ENCODE measurements around the gene ZNF324. TPM values are rescaled to one million over a fixed set of nuclear protein-coding genes. Genes with fewer than 3 reads are reported as not detected.

Gene ZNF324
- total RNA-seq, 1 experiment from 2014 or later: 12.7 TPM

- no peak overlapping the region for H3K18ac ChIP-seq (ENCODE audit: insufficient read length, low read depth, low read length)
- Mint-ChIP-seq H3K27ac (no peak overlapping the region), H3K4me3 (no peak overlapping the region), H3K9me3 (no peaks in the 10 kb centered on the region), H3K36me3 (ENCODE audit: insufficient read depth in 1 of 3, low read depth in 3 of 3) (peaks cover 3 to 9% (median 5%) of the 10 kb centered on the region in 3 experiments; a peak in 4 of 7 replicates), H3K4me1 (peaks cover 9 to 10% of the 10 kb centered on the region in 2 experiments), H3K27me3 (ENCODE audit: low read depth) (peaks cover 17% of the 10 kb centered on the region)
- WGBS (ENCODE audit: extremely low coverage, insufficient read length, low lambda C conversion rate): no CpG with 5 or more reads among the region's 35 CpGs
- H2AK5ac ChIP-seq (ENCODE audit: insufficient read length, low read length): no peak overlapping the region
- no peak overlapping the region for H2BK120ac ChIP-seq (ENCODE audit: low read depth, low read length, poor library complexity, severe bottlenecking)
- no peak overlapping the region for H4K8ac ChIP-seq (replicated peaks; ENCODE audit: insufficient read length, low read depth, low read length)
- H3K4me1 ChIP-seq (ENCODE audit: insufficient read depth, low read length): no peaks in the 10 kb centered on the region
- no peak overlapping the region for H3K56ac ChIP-seq (ENCODE audit: insufficient read length, low read depth, low read length)
- TF ChIP-seq, protein P1, sequence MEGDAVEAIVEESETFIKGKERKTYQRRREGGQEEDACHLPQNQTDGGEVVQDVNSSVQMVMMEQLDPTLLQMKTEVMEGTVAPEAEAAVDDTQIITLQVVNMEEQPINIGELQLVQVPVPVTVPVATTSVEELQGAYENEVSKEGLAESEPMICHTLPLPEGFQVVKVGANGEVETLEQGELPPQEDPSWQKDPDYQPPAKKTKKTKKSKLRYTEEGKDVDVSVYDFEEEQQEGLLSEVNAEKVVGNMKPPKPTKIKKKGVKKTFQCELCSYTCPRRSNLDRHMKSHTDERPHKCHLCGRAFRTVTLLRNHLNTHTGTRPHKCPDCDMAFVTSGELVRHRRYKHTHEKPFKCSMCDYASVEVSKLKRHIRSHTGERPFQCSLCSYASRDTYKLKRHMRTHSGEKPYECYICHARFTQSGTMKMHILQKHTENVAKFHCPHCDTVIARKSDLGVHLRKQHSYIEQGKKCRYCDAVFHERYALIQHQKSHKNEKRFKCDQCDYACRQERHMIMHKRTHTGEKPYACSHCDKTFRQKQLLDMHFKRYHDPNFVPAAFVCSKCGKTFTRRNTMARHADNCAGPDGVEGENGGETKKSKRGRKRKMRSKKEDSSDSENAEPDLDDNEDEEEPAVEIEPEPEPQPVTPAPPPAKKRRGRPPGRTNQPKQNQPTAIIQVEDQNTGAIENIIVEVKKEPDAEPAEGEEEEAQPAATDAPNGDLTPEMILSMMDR (conservative IDR thresholded peaks at IDR 0.05): no peak
- H2BK5ac ChIP-seq (ENCODE audit: insufficient read length, low read length): no peak overlapping the region
- no peak for DNase-seq
- H3T11ph ChIP-seq (ENCODE audit: low read length): no peak overlapping the region
- H3K4ac ChIP-seq (ENCODE audit: low read depth, low read length): no peak overlapping the region
- no peaks in the 10 kb centered on the region for H3K27me3 ChIP-seq (ENCODE audit: insufficient read depth, low read length)
- H2AFZ ChIP-seq (ENCODE audit: low read length): no peak overlapping the region
- peaks cover 2% of the 10 kb centered on the region for H3K23me2 ChIP-seq (ENCODE audit: insufficient read length, low read depth, low read length, poor library complexity, severe bottlenecking)
- H3K4me2 ChIP-seq (ENCODE audit: insufficient read depth, insufficient read length, low read length): no peak overlapping the region
- no peaks in the 10 kb centered on the region for H3K9me3 ChIP-seq (ENCODE audit: control insufficient read depth, low read depth, low read length)
- no peak overlapping the region for H4K5ac ChIP-seq (ENCODE audit: insufficient read length, low read depth, low read length)
- no peak overlapping the region for H3K14ac ChIP-seq (ENCODE audit: insufficient read depth, low read length)
- no peak overlapping the region for H3K23ac ChIP-seq (ENCODE audit: insufficient read length, low read depth, low read length)
- H4K91ac ChIP-seq (ENCODE audit: insufficient read length, low read depth, low read length): no peak overlapping the region
- H2BK12ac ChIP-seq (ENCODE audit: insufficient read length, low read depth, low read length): no peak overlapping the region
- H2BK15ac ChIP-seq (ENCODE audit: low read depth, low read length): no peak overlapping the region
- no peak overlapping the region for H3K27ac ChIP-seq (ENCODE audit: insufficient read length, low read depth, low read length)
- no peak overlapping the region for H3K9ac ChIP-seq (ENCODE audit: extremely low read depth, insufficient read length, low read length)
- no peaks in the 10 kb centered on the region for H4K20me1 ChIP-seq (ENCODE audit: control insufficient read depth, insufficient read depth, insufficient read length)
- H3K79me2 ChIP-seq (ENCODE audit: insufficient read depth, low read length): no peaks in the 10 kb centered on the region
- H3K79me1 ChIP-seq (ENCODE audit: insufficient read depth, low read depth, low read length, poor library complexity, severe bottlenecking): no peaks in the 10 kb centered on the region
- H2BK20ac ChIP-seq (ENCODE audit: low read depth, low read length, poor library complexity, severe bottlenecking): no peak overlapping the region
These were observed 10.8 kb upstream of the ZNF324 start for GRCh38 chr19:58456111-58456510.

All from H9 (cell line).